Femur (tissue), 1 donor: ENCODE data around the gene SCN5A.

Source experiments
- DNase-seq: peaks from one replicate; pipeline ENCODE4 v3.0.0-alpha.2; 2017

Gene SCN5A

GRCh38 chr3:38534180-38534579 lies 115.3 kb downstream of the SCN5A start:
- no peak for DNase-seq

- DNase-seq: no peak
Observed at GRCh38 chr3:38533285-38533976, 116.1 kb downstream of the SCN5A start.

GRCh38 chr3:38532529-38532928 lies 117.0 kb downstream of the SCN5A start:
- no peak for DNase-seq

DNA sequence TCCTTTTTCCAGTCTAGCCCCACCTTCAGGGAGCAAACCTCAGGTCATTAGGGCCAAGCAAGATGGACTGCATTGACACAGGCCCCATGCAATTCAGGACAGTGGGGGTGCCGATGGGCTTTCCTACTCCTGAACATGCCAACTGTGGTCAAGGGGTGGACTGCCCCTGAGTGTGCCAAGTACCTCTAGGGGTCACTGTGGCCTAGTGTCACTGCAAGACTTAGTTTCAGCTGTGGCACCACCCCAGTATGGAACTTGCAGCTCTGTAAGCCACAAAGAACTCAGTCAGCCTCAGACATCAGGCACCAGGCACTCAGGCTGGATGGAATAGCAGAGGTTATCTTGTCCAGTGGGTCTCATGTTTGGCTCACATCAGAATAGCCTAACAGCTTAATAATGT lies 121.0 kb downstream of the SCN5A start:
- no peak for DNase-seq

DNA sequence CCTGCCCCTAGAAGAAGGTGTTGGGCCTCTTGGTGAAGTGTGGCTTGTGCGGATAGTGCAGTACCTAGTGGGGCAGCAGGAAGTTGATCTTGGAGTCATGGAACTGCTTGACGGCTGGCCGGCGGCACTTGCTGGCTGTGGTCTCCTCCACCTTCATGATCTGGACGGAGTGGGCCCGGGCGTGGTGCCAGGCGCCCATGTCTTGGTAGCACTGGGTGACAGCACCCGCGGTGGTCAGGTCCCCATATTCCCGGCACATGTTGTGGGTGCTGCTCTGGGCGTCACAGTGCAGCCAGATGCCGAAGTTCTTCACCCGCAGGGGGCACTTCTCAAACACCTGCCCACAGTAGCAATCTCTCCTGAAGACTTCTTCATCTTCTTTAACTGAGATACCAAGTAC lies 122.7 kb downstream of the SCN5A start:
- DNase-seq: no peak

GRCh38 chr3:38524141-38524739 lies 125.2 kb downstream of the SCN5A start:
- no peak for DNase-seq

DNA sequence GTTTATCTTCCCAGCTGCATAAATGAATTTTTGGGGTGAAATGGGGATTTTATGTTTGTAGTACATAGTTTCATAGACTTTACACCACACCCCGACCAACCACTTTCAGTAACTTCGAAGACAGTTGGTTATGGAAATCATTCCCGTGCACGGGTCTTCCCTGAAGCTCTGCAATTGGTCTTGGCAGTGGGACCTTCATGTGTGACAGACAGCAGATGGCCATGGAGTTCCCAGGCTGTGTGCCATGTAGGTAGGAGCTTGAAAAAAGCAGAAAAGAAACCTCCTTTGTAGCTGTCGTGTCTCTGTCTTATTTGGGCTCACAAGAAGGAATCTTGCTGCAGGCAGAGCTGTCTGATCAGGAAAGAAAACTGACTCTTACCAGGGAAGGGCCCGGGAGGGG lies 127.5 kb downstream of the SCN5A start:
- DNase-seq: no peak

- peak; percentile 69 for DNase-seq
Observed at GRCh38 chr3:38521391-38521987, 128.0 kb downstream of the SCN5A start.

DNA sequence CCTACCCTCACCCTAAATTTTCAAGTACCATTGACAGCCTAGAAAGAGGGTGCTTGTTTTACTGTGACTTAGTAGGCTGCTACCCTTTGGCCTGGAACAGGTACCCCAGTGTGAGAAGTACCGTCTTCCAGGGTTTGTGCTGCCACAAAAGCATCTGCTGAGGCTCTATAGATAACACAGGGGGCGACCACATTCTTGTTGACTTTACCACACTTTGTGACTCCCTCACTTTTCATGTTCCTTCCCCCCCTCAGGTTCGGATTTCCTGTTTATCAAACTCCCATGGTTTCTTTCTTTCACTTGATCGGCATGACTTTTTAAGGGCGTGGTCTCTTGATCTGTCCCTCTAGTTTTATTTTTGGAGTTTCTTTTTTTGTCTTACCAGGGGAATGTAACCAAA lies 129.8 kb downstream of the SCN5A start:
- DNase-seq: no peak

GRCh38 chr3:38519000-38519399 lies 130.5 kb downstream of the SCN5A start:
- no peak for DNase-seq

- DNase-seq: no peak
Observed at GRCh38 chr3:38516669-38517068, 132.8 kb downstream of the SCN5A start.

DNA sequence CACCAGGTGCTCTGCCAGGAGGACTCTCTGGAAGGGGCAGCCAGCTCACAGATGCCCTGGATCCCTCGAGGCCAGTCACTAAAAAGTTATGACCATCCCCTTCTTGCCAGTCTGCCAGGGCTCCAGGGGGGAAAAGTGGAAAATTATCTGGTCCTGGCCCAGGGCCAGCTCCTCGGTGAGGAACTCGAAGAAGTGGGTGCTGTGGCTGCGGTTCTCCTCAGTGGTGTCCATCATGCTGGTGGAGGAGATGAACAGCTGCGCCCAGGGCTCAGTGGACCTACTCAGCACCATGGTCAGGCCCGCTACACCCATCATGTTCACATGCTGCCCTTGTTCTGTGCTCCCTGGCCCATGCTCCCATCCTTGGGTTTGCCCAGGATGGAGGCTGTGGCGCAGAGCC lies 134.1 kb downstream of the SCN5A start:
- no peak for DNase-seq

DNA sequence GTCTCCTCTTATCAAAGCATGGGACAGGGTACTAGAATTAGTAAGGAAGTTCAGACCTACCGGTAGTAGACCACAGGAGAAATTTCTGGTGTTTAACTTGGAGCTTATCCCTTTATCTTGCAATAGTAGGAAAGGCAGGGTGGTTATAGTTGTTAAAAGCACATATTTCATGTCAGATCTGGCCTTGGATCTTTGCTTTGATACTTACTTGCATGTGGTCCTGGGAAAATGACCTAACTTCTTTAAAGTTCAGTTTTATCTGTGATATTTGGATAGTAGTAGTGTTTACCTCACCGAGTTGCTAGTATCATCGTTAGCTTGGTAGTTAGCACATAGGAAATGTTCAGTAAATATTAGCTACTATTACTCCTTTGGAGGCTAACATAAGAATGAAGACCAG lies 137.9 kb downstream of the SCN5A start:
- no peak for DNase-seq

- no peak for DNase-seq
Observed at GRCh38 chr3:38510631-38511030, 138.9 kb downstream of the SCN5A start.

DNA sequence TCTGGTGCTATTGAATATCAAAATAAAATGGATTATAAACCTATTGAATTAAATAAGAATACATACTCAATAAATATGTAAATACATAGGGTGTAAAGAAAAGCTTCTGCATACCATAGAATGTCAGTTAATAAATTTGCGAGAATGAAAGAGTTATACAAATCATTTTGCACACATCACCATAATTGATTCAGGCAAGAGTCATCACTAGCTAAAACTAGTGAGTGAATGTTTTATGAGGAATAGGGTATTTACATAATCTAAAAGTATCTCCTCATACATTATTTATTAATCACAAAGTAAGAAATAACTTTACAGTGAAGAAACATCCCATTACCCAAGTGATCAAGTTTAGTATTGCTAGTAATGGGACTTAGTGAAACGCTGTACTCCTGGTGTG lies 139.8 kb downstream of the SCN5A start:
- DNase-seq: no peak

DNA sequence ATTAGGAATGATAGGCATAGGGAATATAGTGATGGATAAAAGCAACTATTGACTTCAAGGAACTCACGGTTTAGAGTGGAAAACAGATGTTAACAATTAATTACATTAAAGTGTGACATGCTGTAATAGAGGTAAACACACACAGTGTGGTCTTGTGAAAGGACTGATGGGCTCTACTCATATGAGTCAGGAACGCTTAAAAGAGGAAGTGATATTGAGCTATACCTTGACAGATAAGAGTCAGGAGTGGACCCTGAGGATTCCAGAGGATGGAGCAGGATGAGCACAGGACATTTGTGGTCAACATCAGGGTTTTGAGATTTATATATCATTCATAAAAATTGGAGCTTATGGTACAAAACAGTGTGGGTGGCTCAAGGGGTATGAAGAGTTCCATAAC lies 142.4 kb downstream of the SCN5A start:
- DNase-seq: no peak

- no peak for DNase-seq
Observed at GRCh38 chr3:38500688-38501417, 148.6 kb downstream of the SCN5A start.
